HG03442 (cell line): ENCODE measurements around the gene SLC66A1.

Source experiments
- ATAC-seq: cut with Tn5 transposase; IDR thresholded peaks from one replicate; pipeline ENCODE4 v1.9.1; 2021; ENCODE audit warnings: mild to moderate bottlenecking, moderate library complexity; ENCODE audit not compliant: unreplicated experiment

Gene SLC66A1

DNA sequence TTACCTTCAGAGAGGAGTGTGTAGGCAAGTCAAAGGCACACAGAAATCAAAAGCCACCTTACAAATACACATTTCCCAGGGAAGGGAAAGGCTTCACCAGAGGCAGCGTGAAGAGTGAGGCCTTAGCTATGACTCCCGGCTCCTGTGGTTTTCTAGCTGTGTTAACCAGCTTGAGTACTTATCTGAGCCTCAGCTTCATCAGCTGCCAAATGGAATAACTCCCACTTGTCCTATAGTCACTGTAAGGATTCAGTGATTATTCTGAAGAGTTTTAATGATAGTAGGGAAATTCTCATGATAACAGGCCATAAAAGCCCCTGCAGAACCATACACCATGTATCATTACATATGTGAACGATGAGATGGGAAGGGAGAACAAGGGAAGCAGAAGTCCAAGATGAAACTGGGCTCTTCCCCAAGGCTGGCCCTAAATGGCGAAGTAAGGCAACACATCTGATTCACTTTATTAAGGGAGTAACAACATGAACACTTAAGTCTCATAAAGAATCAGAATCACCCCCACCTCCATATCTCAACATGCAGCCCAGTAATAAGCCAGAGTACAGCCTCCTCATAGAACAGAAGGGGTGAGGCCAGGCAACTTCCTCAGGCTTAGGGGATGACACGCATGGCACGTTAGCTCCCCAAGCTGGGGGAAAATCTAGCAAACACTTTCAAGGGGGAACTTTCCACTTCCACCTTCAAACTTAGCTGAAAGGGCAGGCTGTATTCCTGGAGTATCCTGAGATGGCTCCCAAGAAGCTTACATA, 63.7 kb downstream of the SLC66A1 start:
- no peak for ATAC-seq

DNA sequence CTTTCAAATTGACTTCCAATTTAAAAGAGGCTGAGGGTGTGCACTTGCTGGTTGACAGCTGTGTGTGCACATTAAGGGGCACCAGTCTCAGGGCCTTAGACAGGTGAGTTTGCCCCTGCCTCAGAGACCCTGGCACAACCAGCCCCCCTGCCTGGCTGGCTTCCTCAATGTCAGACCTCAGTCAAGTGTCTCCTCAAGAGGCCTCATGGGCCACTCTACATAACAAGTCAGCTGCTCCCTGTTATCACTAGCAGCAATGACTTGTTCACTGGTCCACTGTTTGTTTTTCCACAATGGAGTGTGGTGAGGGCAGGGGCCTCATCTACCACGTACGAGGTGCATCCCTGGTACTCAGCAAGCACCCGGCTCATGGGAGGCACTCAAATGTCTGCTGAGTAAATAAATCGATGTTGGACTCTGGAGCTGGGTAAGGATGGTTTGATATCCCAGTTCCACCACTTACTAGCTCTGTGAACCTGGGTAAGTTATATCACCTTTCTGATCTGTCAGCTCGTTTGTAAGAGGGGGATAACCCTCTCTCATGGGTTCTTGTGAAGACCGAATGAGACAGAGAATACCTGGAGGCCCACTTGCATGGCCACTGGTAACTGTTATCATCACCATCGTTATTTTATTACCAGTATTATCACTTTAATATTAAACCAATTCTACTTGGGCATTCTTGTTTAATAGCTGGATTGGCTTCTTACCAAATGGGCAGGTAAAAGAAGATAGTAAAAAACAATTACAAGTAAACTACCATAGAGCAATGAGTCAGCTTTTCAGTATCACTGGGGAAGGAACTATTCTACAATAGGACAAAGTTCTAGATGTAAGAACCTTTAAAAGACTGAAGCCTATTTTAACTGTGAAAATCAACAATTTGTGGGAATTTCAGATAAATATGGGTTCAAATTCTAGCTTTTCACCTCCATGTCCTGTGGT, 64.6 kb downstream of the SLC66A1 start:
- ATAC-seq: no peak

DNA sequence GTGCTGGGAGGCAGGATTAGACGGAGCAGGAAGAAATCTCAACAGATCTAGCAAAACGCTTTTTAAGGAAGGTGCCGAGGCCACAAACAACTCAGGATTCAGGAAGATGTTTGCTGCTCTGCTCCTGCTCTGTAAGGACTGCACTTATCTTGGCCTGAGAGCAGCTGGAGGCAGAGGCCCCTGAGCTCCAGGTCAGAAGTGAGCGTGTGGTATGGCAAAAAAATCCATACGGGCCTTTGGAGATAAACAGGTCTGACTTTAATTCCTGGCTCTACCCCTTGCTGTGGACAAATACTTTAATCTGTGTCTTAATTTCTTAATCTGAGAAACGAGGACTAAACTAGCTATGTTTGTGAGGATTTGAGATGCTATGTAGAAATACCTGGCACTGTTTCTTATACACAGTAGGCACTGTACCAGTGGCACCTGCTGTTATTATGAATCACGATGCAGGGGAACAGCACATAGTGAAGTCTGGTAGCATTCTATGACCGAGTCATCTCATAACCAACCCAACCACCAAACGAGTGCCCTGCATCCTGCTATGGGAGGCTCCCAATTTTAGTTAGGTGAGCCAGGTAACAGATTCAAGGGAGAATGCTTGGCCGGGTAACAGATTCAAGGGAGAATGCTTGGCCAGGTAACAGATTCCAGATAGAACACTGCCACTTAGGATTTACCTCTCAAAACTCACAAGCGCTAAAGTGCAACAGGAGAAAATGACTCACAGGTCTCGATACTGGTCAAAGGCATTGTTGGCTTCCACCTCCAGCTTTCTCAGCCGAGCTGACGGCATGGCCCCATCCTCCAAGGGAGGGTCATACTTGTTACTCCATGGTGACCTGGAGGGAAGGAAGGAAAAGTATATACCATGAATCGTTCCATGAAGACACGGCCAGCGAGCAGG, 65.9 kb downstream of the SLC66A1 start:
- ATAC-seq: no peak
